ENCODE results near the gene HOXC12. TPM values are rescaled to one million over a fixed set of nuclear protein-coding genes. Genes with fewer than 3 reads are reported as not detected.

The HOXC12 gene
- total RNA-seq, 2 experiments from 2014 or later: not detected

DNA sequence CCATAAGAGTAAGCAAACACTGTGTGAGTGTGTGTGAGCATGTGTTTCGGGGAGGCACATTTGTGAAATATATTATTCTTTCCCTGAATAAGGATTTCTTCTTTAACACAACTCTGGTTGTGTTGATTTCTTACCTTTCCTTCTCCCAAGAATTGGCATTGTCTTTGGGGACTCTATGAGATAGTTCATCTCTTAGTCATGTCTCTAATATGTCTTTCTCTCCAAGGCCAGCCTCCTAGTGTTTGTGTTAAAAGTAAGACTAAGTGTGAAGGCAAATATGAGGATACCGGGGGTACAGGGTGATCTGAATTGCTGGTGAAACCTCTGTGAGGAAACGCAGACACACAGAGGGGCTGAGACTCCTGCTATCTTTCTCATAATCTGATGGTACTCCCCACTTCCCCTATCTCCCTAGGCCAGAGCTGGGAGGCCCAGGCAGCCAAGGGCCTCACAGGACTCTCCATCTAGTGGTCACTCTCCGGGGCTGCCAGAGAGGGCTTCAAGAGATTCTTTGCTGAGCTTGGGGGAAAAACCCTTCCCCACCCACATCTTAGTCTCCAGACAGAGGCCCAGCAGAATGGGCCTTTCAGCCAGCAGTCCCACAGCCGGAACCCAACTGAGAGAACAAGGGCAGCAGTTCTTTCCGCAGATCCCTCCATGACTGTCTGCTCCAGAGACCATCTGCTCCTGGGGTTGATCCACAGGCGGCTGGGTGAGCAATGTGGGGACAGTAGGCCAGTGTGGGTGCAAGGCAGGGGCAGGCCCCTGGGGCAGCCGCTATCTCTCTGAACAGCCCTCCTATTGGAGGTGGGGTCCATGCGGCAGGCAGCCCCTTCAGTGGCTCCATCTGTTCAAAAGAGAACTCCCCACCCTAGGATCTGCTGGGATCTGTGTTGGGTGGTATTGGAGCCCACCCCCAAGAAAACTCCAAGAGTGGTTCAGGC lies 5.8 kb upstream of the HOXC12 start:
- POLR2A ChIA-PET: no interaction called here
- Mint-ChIP-seq H3K27me3 (peaks cover 100% of the 10 kb centered on the region), H3K9me3 (no peaks in the 10 kb centered on the region), H3K4me1 (peaks cover 4% of the 10 kb centered on the region), H3K36me3 (no peaks in the 10 kb centered on the region), H3K4me3 (no peak overlapping the region), H3K27ac (no peak overlapping the region)
- DNase-seq: no peak
- no peak for ATAC-seq (ENCODE audit: low read depth)

DNA sequence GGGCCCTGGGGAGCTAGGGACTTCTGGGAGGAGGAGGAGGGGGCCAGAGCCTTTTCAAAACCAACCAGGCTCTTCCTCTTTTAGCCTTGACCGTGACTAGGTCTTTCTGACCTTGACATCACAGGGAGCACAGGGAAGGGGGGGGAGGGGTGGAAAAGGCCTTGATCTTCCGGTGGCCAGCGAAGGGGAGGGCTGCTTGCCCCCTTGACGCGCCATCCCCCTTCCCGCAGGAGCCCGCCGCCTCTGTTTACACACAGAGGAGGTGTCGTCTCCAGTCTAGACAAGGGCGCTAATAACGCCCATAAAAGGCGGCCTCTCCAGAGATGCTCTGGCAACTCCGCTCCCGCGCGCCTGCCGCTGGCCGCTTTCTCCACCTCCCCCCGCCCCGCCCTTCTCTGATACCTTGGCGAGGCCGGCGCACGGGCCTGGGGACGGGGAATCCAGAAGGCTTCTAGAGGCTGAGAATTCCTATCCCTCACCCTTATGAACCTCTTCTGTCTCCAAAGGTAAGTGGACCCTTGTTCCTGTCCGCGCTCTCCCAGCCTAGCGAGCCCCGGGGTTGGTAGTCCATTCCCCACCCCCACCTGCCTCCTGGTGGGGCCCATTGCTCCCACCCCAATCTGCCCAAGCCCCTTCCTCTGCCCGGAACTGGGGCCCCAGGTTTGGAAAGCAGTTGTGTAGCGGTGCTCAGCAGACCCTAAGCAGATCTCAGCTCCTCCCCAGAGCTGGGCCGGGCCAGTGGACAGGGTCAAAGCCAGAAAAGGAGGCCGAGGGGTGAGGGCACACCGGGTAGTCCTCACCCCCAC lies 4.9 kb upstream of the HOXC12 start:
- peaks cover 2% of the 10 kb centered on the region for H3K4me1 Mint-ChIP-seq
- POLR2A ChIA-PET: no interaction called here
- H3K4me3 Mint-ChIP-seq: no peak overlapping the region
- no peaks in the 10 kb centered on the region for H3K9me3 Mint-ChIP-seq
- DNase-seq (no peak), ATAC-seq (ENCODE audit: low read depth) (no peak)
- peaks cover 100% of the 10 kb centered on the region for H3K27me3 Mint-ChIP-seq
- no peak overlapping the region for H3K27ac Mint-ChIP-seq
- H3K36me3 Mint-ChIP-seq: no peaks in the 10 kb centered on the region

DNA sequence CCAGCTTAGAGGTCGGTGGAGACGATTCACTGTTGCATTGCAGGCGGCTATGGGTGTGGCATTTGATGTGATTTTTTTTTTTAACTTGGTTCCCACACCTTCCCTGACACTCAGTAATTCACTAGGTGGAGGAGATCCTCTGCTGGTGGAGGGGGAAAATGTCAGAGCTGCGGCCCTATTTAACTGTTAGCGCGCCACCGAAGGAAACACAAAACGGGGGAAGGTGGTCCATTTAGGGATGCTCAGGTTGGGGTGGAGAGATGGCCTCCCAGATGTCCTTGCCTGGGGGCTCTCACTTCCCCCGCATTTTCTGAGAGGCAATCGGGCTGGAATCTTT lies 4.3 kb upstream of the HOXC12 start:
- no peak overlapping the region for H3K4me3 Mint-ChIP-seq
- POLR2A ChIA-PET: no interaction called here
- H3K4me1 Mint-ChIP-seq: peaks cover 2% of the 10 kb centered on the region
- DNase-seq (no peak), ATAC-seq (ENCODE audit: low read depth) (no peak)
- H3K9me3 Mint-ChIP-seq: no peaks in the 10 kb centered on the region
- peaks cover 97% of the 10 kb centered on the region for H3K27me3 Mint-ChIP-seq
- peak overlapping the region; percentile 25 for H3K27ac Mint-ChIP-seq
- H3K36me3 Mint-ChIP-seq: no peaks in the 10 kb centered on the region

DNA sequence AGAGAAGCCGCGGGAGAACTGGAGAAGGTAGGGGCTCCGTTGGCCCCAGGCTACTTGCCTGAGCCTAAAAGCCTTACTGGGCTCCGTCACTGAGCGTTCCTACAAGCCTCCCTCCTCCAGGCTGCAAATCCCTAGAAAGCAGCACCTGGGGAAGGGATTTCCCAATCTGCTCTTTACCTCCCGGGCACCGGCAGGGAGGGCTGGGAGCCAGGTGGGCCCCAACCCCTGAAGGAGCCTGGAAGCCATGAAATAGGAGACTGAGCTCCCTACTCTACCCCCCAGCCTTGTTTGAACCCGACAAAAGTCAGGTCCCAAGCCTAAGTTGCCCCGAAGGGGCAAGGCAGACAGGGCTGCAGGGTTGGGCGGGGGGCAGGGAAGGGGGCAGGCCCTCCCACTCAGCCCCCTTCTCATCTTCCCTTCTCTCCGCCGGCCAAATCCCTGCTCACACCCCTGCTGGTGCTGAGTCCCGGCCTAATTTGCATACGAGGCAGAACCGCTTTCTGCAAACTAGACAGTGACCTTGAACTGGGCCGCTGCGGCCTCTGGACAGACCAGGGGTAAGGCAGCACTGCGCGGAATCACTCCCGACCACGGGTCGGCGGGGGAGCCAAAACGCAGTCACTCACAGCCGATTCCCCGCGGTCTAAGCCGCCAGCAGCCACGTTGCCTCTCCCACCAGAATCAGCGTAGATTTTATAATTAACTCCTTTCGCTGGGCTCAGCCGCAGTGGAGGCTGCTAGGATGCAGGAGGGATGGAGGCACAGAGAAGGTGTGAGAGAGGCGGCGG lies 3.7 kb upstream of the HOXC12 start:
- peak; percentile 43 for DNase-seq
- POLR2A ChIA-PET: no interaction called here

DNA sequence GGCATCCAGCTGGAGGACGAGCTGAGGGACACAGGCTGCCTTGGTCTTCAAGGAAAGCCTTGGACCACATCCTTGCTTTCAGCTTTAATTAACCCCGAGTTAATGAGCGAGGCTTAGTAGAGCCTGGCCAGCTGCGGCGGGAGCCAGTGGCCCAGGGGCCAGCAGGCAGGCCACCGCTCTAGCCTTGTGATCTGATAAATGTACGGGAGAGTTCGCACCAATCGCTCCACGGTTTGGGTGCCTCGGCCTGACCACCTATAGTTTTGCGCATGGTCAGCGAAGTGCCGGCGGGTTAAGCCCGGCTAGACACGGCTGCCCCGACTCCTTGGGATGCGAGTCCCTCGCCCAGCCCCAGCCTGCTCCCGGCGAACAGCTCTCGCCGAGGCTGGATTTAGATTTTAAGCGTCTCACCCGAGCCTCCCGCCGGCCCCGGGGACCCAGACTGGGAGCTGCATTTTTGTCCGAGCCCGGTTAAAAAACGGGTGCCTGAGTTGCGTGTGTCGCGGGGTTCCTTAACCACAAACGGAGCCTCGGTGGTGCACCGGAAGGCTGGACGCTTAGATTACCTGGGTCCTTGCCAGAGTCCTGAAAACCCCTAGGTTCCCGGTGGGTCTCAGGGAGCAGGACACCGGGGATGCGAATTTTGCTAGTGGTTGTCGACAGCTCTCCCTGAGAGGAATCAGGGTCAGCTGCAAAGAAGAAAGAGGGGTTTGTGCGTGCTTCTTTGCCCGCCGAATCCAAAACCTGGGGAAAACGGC lies 2.9 kb upstream of the HOXC12 start:
- Mint-ChIP-seq H3K27me3 (peaks cover 97% of the 10 kb centered on the region), H3K9me3 (no peaks in the 10 kb centered on the region), H3K36me3 (no peaks in the 10 kb centered on the region), H3K27ac (peak overlapping the region; percentile 68), H3K4me3 (no peak overlapping the region), H3K4me1 (peaks cover 5% of the 10 kb centered on the region)
- POLR2A ChIA-PET: no interaction called here
- ATAC-seq (ENCODE audit: low read depth) (no peak), DNase-seq (peak; percentile 49)

More for the DNA sequence above, 3.7 kb upstream of the HOXC12 start:
- peak overlapping the region; percentile 68 for H3K27ac Mint-ChIP-seq
- H3K4me3 Mint-ChIP-seq: peak overlapping the region; percentile 16
- H3K36me3 Mint-ChIP-seq: no peaks in the 10 kb centered on the region
- no peaks in the 10 kb centered on the region for H3K9me3 Mint-ChIP-seq
- peaks cover 4% of the 10 kb centered on the region for H3K4me1 Mint-ChIP-seq
- no peak for ATAC-seq (ENCODE audit: low read depth)
- peaks cover 97% of the 10 kb centered on the region for H3K27me3 Mint-ChIP-seq

DNA sequence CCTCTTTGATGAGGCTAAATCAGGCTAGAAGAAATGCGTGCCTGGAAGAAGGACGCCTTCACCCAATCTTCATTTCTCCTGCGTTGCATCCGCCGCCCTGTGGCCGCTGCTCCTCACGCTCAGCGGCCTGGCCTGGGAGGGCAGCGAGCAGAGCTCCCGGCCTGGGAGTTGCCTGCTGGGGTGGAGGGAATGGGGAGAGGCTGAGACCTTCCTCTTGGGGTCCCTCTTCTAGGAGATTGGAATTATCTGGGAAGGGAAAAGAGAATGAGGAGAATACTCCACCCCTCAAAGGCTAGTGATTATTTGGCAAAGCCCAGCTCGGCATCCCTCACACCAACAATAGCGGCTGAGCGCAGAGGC lies 2.4 kb upstream of the HOXC12 start:
- H3K36me3 Mint-ChIP-seq: no peaks in the 10 kb centered on the region
- peak overlapping the region; percentile 28 for H3K4me3 Mint-ChIP-seq
- ATAC-seq (ENCODE audit: low read depth): no peak
- H3K9me3 Mint-ChIP-seq: no peaks in the 10 kb centered on the region
- peaks cover 5% of the 10 kb centered on the region for H3K4me1 Mint-ChIP-seq
- H3K27ac Mint-ChIP-seq: peak overlapping the region; percentile 21
- peak; percentile 47 for DNase-seq
- POLR2A ChIA-PET: interaction anchor here (0.5 kb wide), 1 partner anchor 499 kb away, joined by 4 read pairs; no protein-coding TSS in a partner anchor
- H3K27me3 Mint-ChIP-seq: peaks cover 97% of the 10 kb centered on the region

DNA sequence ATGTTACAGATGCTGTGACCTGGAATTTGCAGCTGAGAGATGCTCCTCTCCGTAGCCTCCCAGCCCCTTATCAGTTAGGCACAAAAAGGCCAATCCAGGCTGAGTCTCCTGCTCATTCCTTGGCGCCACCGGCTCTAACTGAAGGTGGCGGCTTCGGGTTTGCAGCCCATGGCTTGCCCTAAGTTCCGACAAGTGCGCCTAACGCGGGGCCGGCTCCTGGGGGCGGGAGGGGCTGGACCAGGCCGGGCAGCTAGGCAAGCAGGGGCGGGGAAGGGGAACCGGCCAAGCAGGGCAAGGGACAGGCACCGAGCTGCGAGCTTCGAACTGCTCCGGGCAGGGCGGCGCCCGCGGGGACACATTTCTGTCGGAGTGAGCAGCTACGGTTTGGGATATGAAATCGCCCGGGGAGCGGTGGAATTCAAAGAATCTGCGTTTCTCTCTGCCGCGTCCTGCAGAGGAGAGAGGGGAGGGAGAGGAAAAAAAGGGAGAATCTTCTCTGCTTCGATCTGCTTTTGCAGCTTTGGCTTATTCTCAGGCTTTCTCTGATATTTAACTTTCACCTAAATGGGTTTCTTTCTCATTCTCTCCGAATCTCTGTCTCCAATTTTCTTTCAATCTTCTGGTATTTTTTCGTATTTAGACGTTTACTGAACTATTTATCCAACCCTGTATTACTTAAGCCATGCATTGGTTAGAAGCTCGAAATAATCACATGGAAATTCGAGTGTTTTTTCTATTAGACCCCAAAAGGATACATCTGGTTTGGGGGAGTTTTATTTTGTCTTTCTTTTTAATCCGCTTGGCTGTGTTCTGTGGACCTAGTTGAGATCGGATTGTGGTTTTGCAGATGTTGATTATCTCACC lies 1.6 kb upstream of the HOXC12 start:
- H3K36me3 Mint-ChIP-seq: no peaks in the 10 kb centered on the region
- POLR2A ChIA-PET: interaction anchor here (0.5 kb wide), 1 partner anchor 500 kb away, joined by 4 read pairs; no protein-coding TSS in a partner anchor
- H3K4me1 Mint-ChIP-seq: peaks cover 5% of the 10 kb centered on the region
- ATAC-seq (ENCODE audit: low read depth) (no peak), DNase-seq (peak; percentile 47)
- H3K9me3 Mint-ChIP-seq: no peaks in the 10 kb centered on the region
- H3K27me3 Mint-ChIP-seq: peaks cover 97% of the 10 kb centered on the region
- no peak overlapping the region for H3K4me3 Mint-ChIP-seq
- H3K27ac Mint-ChIP-seq: peak overlapping the region; percentile 56

DNA sequence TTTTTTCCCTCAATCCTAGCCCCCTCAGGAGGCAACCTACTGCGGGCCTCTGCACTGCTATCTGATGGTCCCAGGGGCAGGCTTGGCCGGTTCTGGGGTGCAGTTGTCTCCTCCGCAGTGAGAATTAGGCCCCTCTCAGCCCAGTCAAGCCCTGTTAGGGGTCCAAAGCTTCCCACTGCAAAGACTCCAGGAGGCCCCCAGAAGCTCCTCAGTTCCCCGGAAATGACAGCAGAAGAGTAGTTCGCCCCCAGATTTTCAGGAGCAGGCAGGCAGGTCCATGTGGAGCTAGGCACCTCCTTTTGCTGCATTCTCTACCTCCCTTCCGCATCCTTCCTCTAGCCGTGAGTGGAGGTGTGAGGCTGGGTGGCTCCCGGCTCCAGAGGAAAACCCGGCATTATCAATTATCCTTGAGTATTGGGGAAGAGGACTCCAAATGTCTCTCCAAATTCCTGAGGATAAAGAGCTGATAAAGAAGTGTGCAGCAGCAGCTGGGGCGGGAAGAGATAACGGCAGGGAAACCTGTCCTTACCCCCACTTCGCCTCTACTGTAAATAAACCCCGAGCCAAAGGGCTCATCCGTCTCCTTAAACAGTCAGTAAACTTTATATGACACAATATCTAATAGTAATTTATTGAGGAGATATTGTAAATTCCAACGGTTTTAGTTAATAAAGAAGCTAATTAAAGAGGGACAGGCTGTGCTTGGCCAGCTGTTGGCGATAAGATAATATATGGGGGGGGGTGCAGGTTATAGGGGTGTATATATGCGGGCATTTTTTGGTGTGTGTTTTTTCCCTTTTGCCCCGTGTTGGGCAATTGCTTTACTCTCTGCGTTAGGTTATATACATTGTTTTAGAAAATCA lies 641 bp upstream of the HOXC12 start:
- no peak for DNase-seq
- POLR2A ChIA-PET: no interaction called here
- Mint-ChIP-seq H3K4me3 (no peak overlapping the region), H3K27me3 (peaks cover 95% of the 10 kb centered on the region), H3K4me1 (peaks cover 5% of the 10 kb centered on the region), H3K9me3 (no peaks in the 10 kb centered on the region), H3K36me3 (no peaks in the 10 kb centered on the region), H3K27ac (peak overlapping the region; percentile 56)
- ATAC-seq (ENCODE audit: low read depth): no peak

DNA sequence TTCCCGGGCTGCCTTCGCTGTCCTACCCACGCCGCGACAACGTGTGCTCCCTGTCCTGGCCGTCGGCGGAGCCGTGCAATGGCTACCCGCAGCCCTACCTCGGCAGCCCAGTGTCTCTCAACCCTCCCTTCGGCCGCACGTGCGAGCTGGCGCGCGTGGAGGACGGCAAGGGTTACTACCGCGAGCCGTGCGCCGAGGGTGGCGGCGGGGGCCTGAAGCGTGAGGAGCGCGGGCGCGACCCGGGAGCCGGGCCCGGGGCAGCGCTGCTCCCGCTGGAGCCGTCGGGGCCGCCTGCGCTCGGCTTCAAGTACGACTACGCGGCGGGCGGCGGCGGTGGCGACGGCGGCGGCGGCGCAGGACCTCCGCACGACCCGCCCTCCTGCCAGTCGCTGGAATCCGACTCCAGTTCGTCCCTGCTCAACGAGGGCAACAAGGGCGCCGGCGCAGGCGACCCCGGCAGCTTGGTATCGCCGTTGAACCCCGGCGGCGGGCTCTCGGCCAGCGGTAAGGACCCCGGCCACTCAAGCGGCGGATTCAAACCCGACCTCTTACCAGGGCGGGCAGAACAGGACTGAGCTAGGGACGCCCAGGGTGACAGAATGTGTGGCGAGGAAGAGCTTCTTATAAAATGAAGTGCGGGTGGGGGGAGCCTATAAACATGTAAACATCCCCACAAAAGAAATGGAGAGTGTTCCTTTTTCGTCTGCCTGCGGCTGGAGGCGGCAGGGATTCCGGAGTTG lies 503 bp downstream of the HOXC12 start:
- DNase-seq (peak; percentile 38), ATAC-seq (ENCODE audit: low read depth) (no peak)
- H3K4me1 Mint-ChIP-seq: peaks cover 5% of the 10 kb centered on the region
- no peaks in the 10 kb centered on the region for H3K9me3 Mint-ChIP-seq
- no peak overlapping the region for H3K4me3 Mint-ChIP-seq
- POLR2A ChIA-PET: no interaction called here
- no peaks in the 10 kb centered on the region for H3K36me3 Mint-ChIP-seq
- peaks cover 95% of the 10 kb centered on the region for H3K27me3 Mint-ChIP-seq
- peak overlapping the region; percentile 55 for H3K27ac Mint-ChIP-seq

DNA sequence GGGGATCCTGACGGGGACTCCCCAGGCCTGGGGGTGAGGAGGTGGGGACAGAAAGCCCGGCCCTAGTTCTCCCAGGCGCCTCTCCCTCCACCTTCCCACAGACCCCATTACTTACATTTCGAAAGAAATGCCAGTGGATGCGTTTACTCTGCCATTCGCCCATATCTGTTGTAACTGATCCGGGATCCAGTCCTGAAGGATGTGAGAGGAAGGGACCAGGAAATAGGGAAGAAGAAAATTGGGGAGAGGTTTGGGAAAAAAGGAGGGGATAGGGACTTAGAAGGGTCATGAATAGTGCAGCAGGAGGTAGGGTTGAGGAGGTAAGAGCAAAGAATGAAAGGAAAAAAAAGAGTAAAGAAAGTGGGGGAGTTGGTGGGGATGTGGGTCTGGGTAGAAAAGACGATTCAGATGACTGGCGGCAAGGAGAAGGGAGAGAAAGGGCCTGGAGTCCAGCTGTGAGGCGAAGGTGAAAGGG lies 1.1 kb downstream of the HOXC12 start:
- Mint-ChIP-seq H3K36me3 (no peaks in the 10 kb centered on the region), H3K4me1 (peaks cover 5% of the 10 kb centered on the region), H3K4me3 (peak overlapping the region; percentile 8), H3K27me3 (peaks cover 95% of the 10 kb centered on the region), H3K27ac (peak overlapping the region; percentile 55), H3K9me3 (no peaks in the 10 kb centered on the region)
- POLR2A ChIA-PET: no interaction called here
- no peak for ATAC-seq (ENCODE audit: low read depth)
- no peak for DNase-seq
